Measurements from ENCODE around the gene XRN1.

- TF ChIP-seq CTCF (conservative IDR thresholded peaks at IDR 0.05): no peak
- no peak for TF ChIP-seq EZH2 (IDR thresholded peaks at IDR 0.05; ENCODE audit: low read depth)
Measured at GRCh38 chr3:142467768-142468167, 19.9 kb upstream of the XRN1 start.

Measured in PC-9 (cell line).